ENCODE measurements around the gene STK10. TPM values are rescaled to one million over a fixed set of nuclear protein-coding genes. Genes with fewer than 3 reads are reported as not detected.
"Not testable (repeated sequence)": the region's sequence is repeated elsewhere in the genome, so short reads cannot be mapped to it uniquely, and the experiment has no call there.

Gene STK10
- total and polyA plus RNA-seq, 7 experiments from 2014 or later: 55.7 to 474 (median 295) TPM

DNA sequence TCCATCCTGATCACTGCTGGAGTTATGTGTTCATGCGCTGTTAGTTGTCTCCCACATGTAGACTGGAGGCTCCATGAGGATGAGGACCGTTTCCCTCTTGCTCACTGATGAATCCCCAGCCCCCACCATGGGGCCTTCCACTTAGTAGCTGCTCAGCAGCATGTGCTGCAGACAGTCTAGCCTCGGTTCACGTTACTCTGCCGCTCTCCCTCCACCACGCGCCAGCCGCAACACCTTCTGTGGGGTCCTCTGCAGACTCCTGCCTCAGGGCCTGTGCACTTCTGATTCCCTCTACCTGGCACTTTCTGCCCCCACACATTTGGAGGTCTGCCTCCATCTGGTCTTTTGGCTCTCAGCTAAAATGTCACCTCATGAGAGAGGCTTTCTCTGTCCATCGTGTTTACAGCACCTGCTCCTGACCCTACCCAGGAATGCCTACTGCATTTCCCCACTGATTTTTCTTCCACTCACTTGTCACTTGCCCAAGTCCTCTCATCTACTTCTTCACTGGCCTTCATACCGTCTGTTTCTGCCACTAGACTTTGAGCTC lies 36.3 kb downstream of the STK10 start:
- Mint-ChIP-seq H3K36me3 (peaks cover 11 to 45% (median 33%) of the 10 kb centered on the region in 5 donors), H3K27ac (peak overlapping the region; percentile 84 to 95 (median 91)), H3K4me1 (peaks cover 54 to 85% (median 71%) of the 10 kb centered on the region in 7 donors), H3K27me3 (no peaks in the 10 kb centered on the region), H3K9me3 (peaks cover 0 to 2% (median 0%) of the 10 kb centered on the region in 11 donors), H3K4me3 (peak overlapping the region; percentile 8 to 84 (median 74))
- intact Hi-C loops (cut with micrococcal nuclease): loop anchor here (1.0 to 2.0 kb wide), 5 partner anchors 23 to 41 kb away; partner anchors contain the start of gene STK10 (in 1 of the 2)
- Histone ChIP-seq H3K27me3 (ENCODE audit: control insufficient read depth in 2 of 2, insufficient read depth in 2 of 2, low read length in 2 of 2) (no peaks in the 10 kb centered on the region), H3K4me1 (ENCODE audit: control insufficient read depth in 2 of 2, insufficient read depth in 2 of 2, low read length in 2 of 2) (peaks cover 40 to 68% of the 10 kb centered on the region in 2 donors), H3K4me3 (ENCODE audit: low read length) (no peak overlapping the region), H3K9me3 (ENCODE audit: control insufficient read depth in 2 of 3, low read length in 3 of 3) (no peaks in the 10 kb centered on the region), H3K27ac (ENCODE audit: low read depth, low read length) (peak overlapping the region; percentile 51), H3K36me3 (ENCODE audit: control insufficient read depth in 2 of 3, insufficient read depth in 3 of 3, low read length in 3 of 3) (peaks cover 17 to 72% (median 33%) of the 10 kb centered on the region in 3 experiments)
- DNase-seq (no peak), ATAC-seq (no peak)
- ChIA-PET CTCF (interaction anchor here (0.6 to 2.0 kb wide), 5 partner anchors 21 to 42 kb away, joined by 3 to 6 read pairs (median 5); no protein-coding TSS in a partner anchor), POLR2A (interaction anchor here (0.8 to 4.1 kb wide), 7 partner anchors 17 to 145 kb away, joined by 3 to 27 read pairs (median 5); partner anchors contain the start of gene FBXW11)

DNA sequence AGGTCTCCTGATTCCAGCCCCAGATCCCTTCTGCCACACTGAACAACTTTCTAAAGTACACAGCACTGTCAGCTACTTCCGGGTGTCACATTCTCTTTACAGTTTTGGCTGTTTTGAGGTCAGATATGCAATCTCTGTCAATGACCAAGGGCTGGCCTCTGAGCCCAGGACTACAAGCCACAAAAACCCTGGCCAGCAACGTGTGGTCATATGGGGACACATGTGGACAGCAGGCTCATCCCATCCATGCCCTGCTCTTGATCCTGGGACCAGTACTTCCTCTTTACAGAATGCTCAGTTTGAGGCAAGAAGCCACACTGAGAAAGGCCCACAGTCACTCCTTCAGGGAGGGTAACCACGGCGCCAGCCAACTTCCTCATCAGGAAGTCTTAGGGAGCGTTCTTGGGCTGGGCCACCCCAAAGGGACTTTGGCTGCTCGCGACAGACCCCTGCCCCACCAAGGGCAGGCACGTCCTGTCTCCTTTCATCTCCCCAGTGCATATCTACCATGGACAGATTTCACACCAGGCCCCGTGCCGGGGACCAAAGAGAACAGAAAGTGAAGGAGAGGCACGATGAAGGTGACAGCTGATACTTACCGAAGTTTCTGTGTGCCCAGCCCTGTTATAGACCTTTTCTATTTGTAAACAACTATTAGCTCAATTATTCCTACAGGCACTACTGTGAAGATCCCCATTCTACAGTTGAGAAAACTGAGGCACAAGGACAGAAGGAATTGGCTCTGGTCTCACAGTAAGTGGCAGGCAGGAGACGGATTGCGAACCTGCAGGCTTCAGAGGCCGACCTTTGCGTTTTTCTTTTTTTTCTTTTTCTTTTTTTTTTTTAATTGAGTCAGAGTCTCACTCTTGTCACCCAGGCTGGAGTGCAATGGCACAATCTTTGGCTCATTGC lies 37.3 kb downstream of the STK10 start:
- ChIA-PET POLR2A (interaction anchor here (0.7 to 4.1 kb wide), 5 partner anchors 16 to 93 kb away, joined by 3 to 27 read pairs (median 4); no protein-coding TSS in a partner anchor), CTCF (interaction anchor here (0.9 to 2.0 kb wide), 3 partner anchors 22 to 41 kb away, joined by 3 to 5 read pairs (median 5); no protein-coding TSS in a partner anchor)
- Mint-ChIP-seq H3K27me3 (no peaks in the 10 kb centered on the region), H3K4me3 (peak overlapping the region; percentile 41 to 84 (median 75)), H3K27ac (peak overlapping the region; percentile 84 to 95 (median 91)), H3K4me1 (peaks cover 55 to 88% (median 75%) of the 10 kb centered on the region in 7 donors), H3K36me3 (peaks cover 6 to 43% (median 31%) of the 10 kb centered on the region in 5 donors), H3K9me3 (peaks cover 0 to 2% (median 0%) of the 10 kb centered on the region in 11 donors)
- ATAC-seq: peak; percentile 83
- Histone ChIP-seq H3K4me1 (ENCODE audit: control insufficient read depth in 2 of 2, insufficient read depth in 2 of 2, low read length in 2 of 2) (peaks cover 40 to 78% of the 10 kb centered on the region in 2 donors), H3K27me3 (ENCODE audit: control insufficient read depth in 2 of 2, insufficient read depth in 2 of 2, low read length in 2 of 2) (no peaks in the 10 kb centered on the region), H3K36me3 (ENCODE audit: control insufficient read depth in 2 of 3, insufficient read depth in 3 of 3, low read length in 3 of 3) (peaks cover 17 to 71% (median 30%) of the 10 kb centered on the region in 3 experiments), H3K9me3 (ENCODE audit: control insufficient read depth in 2 of 3, low read length in 3 of 3) (no peaks in the 10 kb centered on the region), H3K4me3 (ENCODE audit: low read length) (peak overlapping the region; percentile 15), H3K27ac (ENCODE audit: low read depth, low read length) (peak overlapping the region; percentile 73)
- intact Hi-C loops (cut with micrococcal nuclease): loop anchor here (1.0 to 2.0 kb wide), 6 partner anchors 24 to 40 kb away; partner anchors contain the start of gene STK10 (in 2 of the 2)
- peak in 5 of 9 donors; percentile 16 to 33 (median 24) for DNase-seq

- Histone ChIP-seq H3K36me3 (ENCODE audit: control insufficient read depth in 2 of 3, insufficient read depth in 3 of 3, low read length in 3 of 3) (peaks cover 15 to 60% (median 26%) of the 10 kb centered on the region in 3 experiments), H3K27ac (ENCODE audit: low read depth, low read length) (peak overlapping the region; percentile 36), H3K4me1 (ENCODE audit: control insufficient read depth in 2 of 2, insufficient read depth in 2 of 2, low read length in 2 of 2) (peaks cover 47 to 88% of the 10 kb centered on the region in 2 donors)
- H3K9me3 ChIP-seq (ENCODE audit: control insufficient read depth in 2 of 3, low read length in 3 of 3); DNase-seq; H3K9me3 Mint-ChIP-seq; intact Hi-C loops (cut with micrococcal nuclease); ATAC-seq; H3K27me3 ChIP-seq (ENCODE audit: control insufficient read depth in 2 of 2, insufficient read depth in 2 of 2, low read length in 2 of 2); H3K4me3 ChIP-seq (ENCODE audit: low read length); H3K27me3 Mint-ChIP-seq: not testable (repeated sequence)
- Mint-ChIP-seq H3K4me1 (peaks cover 59 to 94% (median 78%) of the 10 kb centered on the region in 7 donors), H3K27ac (peak overlapping the region in 8 of 9 donors; percentile 23 to 94 (median 79)), H3K4me3 (peak overlapping the region in 3 of 10 donors; percentile 21 to 73 (median 41)), H3K36me3 (peaks cover 6 to 37% (median 25%) of the 10 kb centered on the region in 5 donors)
- ChIA-PET POLR2A (interaction anchor here (4.1 kb wide), 1 partner anchor 25 kb away, joined by 27 read pairs; no protein-coding TSS in a partner anchor), CTCF (interaction anchor here (1.0 kb wide), 1 partner anchor 39 kb away, joined by 3 read pairs; no protein-coding TSS in a partner anchor)
Observed at GRCh38 chr5:172149481-172149880, 38.5 kb downstream of the STK10 start.

GRCh38 chr5:172149073-172149472 lies 39.0 kb downstream of the STK10 start:
- Mint-ChIP-seq H3K27ac (peak overlapping the region in 6 of 9 donors; percentile 64 to 94 (median 85)), H3K36me3 (peaks cover 6 to 33% (median 21%) of the 10 kb centered on the region in 5 donors), H3K27me3 (no peaks in the 10 kb centered on the region), H3K9me3 (peaks cover 0 to 2% (median 0%) of the 10 kb centered on the region in 11 donors), H3K4me3 (peak overlapping the region in 3 of 10 donors; percentile 21 to 59 (median 41)), H3K4me1 (peaks cover 59 to 94% (median 78%) of the 10 kb centered on the region in 7 donors)
- peak overlapping the region; percentile 36 for H3K27ac ChIP-seq (ENCODE audit: low read depth, low read length)
- H3K4me3 ChIP-seq (ENCODE audit: low read length): no peak overlapping the region
- no peak for ATAC-seq
- DNase-seq: no peak
- no peaks in the 10 kb centered on the region for H3K9me3 ChIP-seq (ENCODE audit: control insufficient read depth in 2 of 3, low read length in 3 of 3)
- no peaks in the 10 kb centered on the region for H3K27me3 ChIP-seq (ENCODE audit: control insufficient read depth in 2 of 2, insufficient read depth in 2 of 2, low read length in 2 of 2)
- CTCF ChIA-PET: interaction anchor here (1.0 kb wide), 1 partner anchor 40 kb away, joined by 3 read pairs; no protein-coding TSS in a partner anchor
- intact Hi-C loops (cut with micrococcal nuclease): no loop called here
- peaks cover 48 to 88% of the 10 kb centered on the region in 2 donors for H3K4me1 ChIP-seq (ENCODE audit: control insufficient read depth in 2 of 2, insufficient read depth in 2 of 2, low read length in 2 of 2)
- POLR2A ChIA-PET: interaction anchor here (4.1 kb wide), 1 partner anchor 25 kb away, joined by 27 read pairs; no protein-coding TSS in a partner anchor
- H3K36me3 ChIP-seq (ENCODE audit: control insufficient read depth in 2 of 3, insufficient read depth in 3 of 3, low read length in 3 of 3): peaks cover 11 to 60% (median 22%) of the 10 kb centered on the region in 3 experiments

- Histone ChIP-seq H3K4me3 (ENCODE audit: low read length) (no peak overlapping the region), H3K27me3 (ENCODE audit: control insufficient read depth in 2 of 2, insufficient read depth in 2 of 2, low read length in 2 of 2) (no peaks in the 10 kb centered on the region), H3K36me3 (ENCODE audit: control insufficient read depth in 2 of 3, insufficient read depth in 3 of 3, low read length in 3 of 3) (peaks cover 7 to 61% (median 15%) of the 10 kb centered on the region in 3 experiments), H3K9me3 (ENCODE audit: control insufficient read depth in 2 of 3, low read length in 3 of 3) (no peaks in the 10 kb centered on the region), H3K27ac (ENCODE audit: low read depth, low read length) (peak overlapping the region; percentile 5), H3K4me1 (ENCODE audit: control insufficient read depth in 2 of 2, insufficient read depth in 2 of 2, low read length in 2 of 2) (peaks cover 49 to 89% of the 10 kb centered on the region in 2 donors)
- Mint-ChIP-seq H3K9me3 (peaks cover 0 to 2% (median 0%) of the 10 kb centered on the region in 11 donors), H3K4me1 (peaks cover 60 to 94% (median 78%) of the 10 kb centered on the region in 7 donors), H3K27me3 (no peaks in the 10 kb centered on the region), H3K27ac (peak overlapping the region in 4 of 9 donors; percentile 75 to 94 (median 85)), H3K4me3 (peak overlapping the region in 1 of 10 donors; percentile 59), H3K36me3 (peaks cover 6 to 29% (median 17%) of the 10 kb centered on the region in 5 donors)
- intact Hi-C loops (cut with micrococcal nuclease): no loop called here
- no peak for DNase-seq
- POLR2A ChIA-PET: no interaction called here
- no peak for ATAC-seq
- CTCF ChIA-PET: interaction anchor here (0.7 to 1.0 kb wide), 3 partner anchors 38 to 41 kb away, joined by 3 read pairs; no protein-coding TSS in a partner anchor
Observed at GRCh38 chr5:172148381-172148780, 39.6 kb downstream of the STK10 start.

Measured in naive thymus-derived CD4-positive, alpha-beta T cell (primary cell).